Keratinocyte (primary cell): ENCODE data around the gene TMOD4. TPM values are rescaled to one million over a fixed set of nuclear protein-coding genes. Genes with fewer than 3 reads are reported as not detected.

ENCODE experiments used
- DNase-seq: peaks from one replicate; pipeline ENCODE4 v3.0.0-alpha.2; 2011; ENCODE audit warnings: low read depth, missing footprints, low spot score
- FAIRE-seq: peaks from 2 replicates; lab custom pipeline; 2011; peaks lifted over from hg19 to GRCh38; lab: Jason Lieb, UNC
- H2AFZ ChIP-seq: 2 replicates; pipeline ENCODE4 v1.6.0; 2012; ENCODE audit warnings: low read length, control low read depth, inconsistent platforms; ENCODE audit not compliant: control insufficient read depth
- H3K27ac ChIP-seq: 2 replicates; pipeline ENCODE4 v1.5.1; 2011; ENCODE audit warnings: low read length; ENCODE audit not compliant: control insufficient read depth, insufficient read depth
- H3K27me3 ChIP-seq: 3 replicates; pipeline ENCODE4 v1.6.0; 2011; ENCODE audit warnings: low read length; ENCODE audit not compliant: control insufficient read depth, insufficient read depth; ENCODE audit errors: extremely low read depth
- H3K36me3 ChIP-seq, 2 experiments: 2 replicates in 1 of 2; 3 replicates in 1 of 2; pipeline ENCODE4 v1.5.1; 2011; ENCODE audit warnings: low read length in 2 of 2, mild to moderate bottlenecking in 1 of 2; ENCODE audit not compliant: control insufficient read depth in 2 of 2, insufficient read depth in 2 of 2; ENCODE audit errors: extremely low read depth in 1 of 2
- H3K4me1 ChIP-seq: 3 replicates; pipeline ENCODE4 v1.5.1; 2011; ENCODE audit warnings: low read length; ENCODE audit not compliant: control insufficient read depth, insufficient read depth; ENCODE audit errors: extremely low read depth
- H3K4me2 ChIP-seq: 3 replicates; pipeline ENCODE4 v1.6.0; 2011; ENCODE audit warnings: low read depth, low read length; ENCODE audit not compliant: control insufficient read depth, insufficient read depth; ENCODE audit errors: extremely low read depth
- H3K4me3 ChIP-seq, 3 experiments: fragments of 200-600 bp in 1 of 3; sonication (generic) in 1 of 3; 2 replicates in 2 of 3; 3 replicates in 1 of 3; pipeline ENCODE4 v1.5.1; 2011 to 2016; ENCODE audit warnings: low read length in 3 of 3, mild to moderate bottlenecking in 3 of 3, control low read depth in 2 of 3, inconsistent platforms in 1 of 3, low read depth in 1 of 3, mixed read lengths in 1 of 3, mixed run types in 1 of 3, moderate library complexity in 1 of 3; ENCODE audit not compliant: control insufficient read depth in 2 of 3, insufficient read depth in 2 of 3; ENCODE audit errors: extremely low read depth in 1 of 3
- H3K79me2 ChIP-seq: 2 replicates; pipeline ENCODE4 v1.6.0; 2012; ENCODE audit warnings: low read length; ENCODE audit not compliant: control insufficient read depth, insufficient read depth
- H3K9ac ChIP-seq: 3 replicates; pipeline ENCODE4 v1.6.0; 2011; ENCODE audit warnings: low read length; ENCODE audit not compliant: control insufficient read depth, insufficient read depth; ENCODE audit errors: extremely low read depth
- H3K9me1 ChIP-seq: 3 replicates; pipeline ENCODE4 v1.6.0; 2011; ENCODE audit warnings: low read length; ENCODE audit not compliant: control insufficient read depth, insufficient read depth; ENCODE audit errors: extremely low read depth
- H3K9me3 ChIP-seq: 2 replicates; pipeline ENCODE4 v1.5.1; 2012; ENCODE audit warnings: low read depth, low read length; ENCODE audit not compliant: control insufficient read depth
- H4K20me1 ChIP-seq: 3 replicates; pipeline ENCODE4 v1.6.0; 2011; ENCODE audit warnings: low read length; ENCODE audit not compliant: control insufficient read depth, insufficient read depth; ENCODE audit errors: extremely low read depth
- CTCF ChIP-seq, 3 experiments: IDR thresholded peaks in 1 of 3; conservative IDR thresholded peaks in 1 of 3; optimal IDR thresholded peaks in 1 of 3; 2 replicates in 2 of 3; 3 replicates in 1 of 3; pipeline versions ENCODE3 to v1.5.1; 2011; ENCODE audit warnings: low read length in 3 of 3, mild to moderate bottlenecking in 3 of 3, moderate library complexity in 2 of 3, control low read depth in 1 of 3, inconsistent platforms in 1 of 3; ENCODE audit not compliant: insufficient read depth in 2 of 3; ENCODE audit errors: extremely low read depth in 1 of 3
- EZH2 ChIP-seq: IDR thresholded peaks from one replicate; pipeline ENCODE4 v1.6.1; 2012; ENCODE audit warnings: inconsistent platforms, mild to moderate bottlenecking, low read length, moderate library complexity
- dilution Hi-C: fragments of 300-500 bp; cut with MboI; formaldehyde crosslinking; loops from one replicate; pipeline ENCODE4 v1.7.0; 2020; ENCODE audit warnings: low sequenced_read_pairs; ENCODE audit not compliant: extremely low pct_ligation_motif_present
- polyA plus RNA-seq, 5 experiments: library from polyadenylated mRNA; depleted of rRNA in 3 of 5; stranded (reverse) in 3 of 5; stranded (forward) in 1 of 5; unstranded in 1 of 5; fragments of >200 nt; gene quantifications; 1 replicate in 1 of 5; 2 replicates in 3 of 5; 3 replicates in 1 of 5; pipeline versions ENCODE4 v1.2.1 to v1.2.3, GENCODE V29; 2011 to 2012; ENCODE audit warnings: missing spikeins in 2 of 5, low read depth in 1 of 5, low replicate concordance in 1 of 5

TMOD4 gene
- polyA plus RNA-seq, 1 donor (not counting 4 experiments of a cell fraction or from before 2014, with no cell fraction given): 0.34 TPM

GRCh38 chr1:151143057-151143435 is 32.7 kb downstream of the TMOD4 start:
- dilution Hi-C loops: no loop called here
- H3K4me2 ChIP-seq: no peak overlapping the region
- H3K4me3 ChIP-seq: no peak overlapping the region
- no peak for FAIRE-seq
- TF ChIP-seq CTCF (optimal IDR thresholded peaks at IDR 0.05 in 1 of 3, IDR thresholded peaks at IDR 0.05 in 1 of 3, conservative IDR thresholded peaks at IDR 0.05 in 1 of 3; ENCODE audit: extremely low read depth in 1 of 3, insufficient read depth in 2 of 3, low read length in 3 of 3): no peak
- no peak for TF ChIP-seq EZH2
- no peaks in the 10 kb centered on the region for H3K79me2 ChIP-seq
- no peaks in the 10 kb centered on the region for H3K36me3 ChIP-seq
- H3K4me1 ChIP-seq: peaks cover 15% of the 10 kb centered on the region
- H3K9me1 ChIP-seq: no peaks in the 10 kb centered on the region
- no peak for DNase-seq
- no peak overlapping the region for H3K9ac ChIP-seq
- no peaks in the 10 kb centered on the region for H4K20me1 ChIP-seq
- no peak overlapping the region for H2AFZ ChIP-seq
- H3K9me3 ChIP-seq: no peaks in the 10 kb centered on the region
- no peak overlapping the region for H3K27ac ChIP-seq
- peaks cover 15% of the 10 kb centered on the region for H3K27me3 ChIP-seq

GRCh38 chr1:151142411-151143056 is 33.2 kb downstream of the TMOD4 start:
- dilution Hi-C loops: no loop called here
- H3K4me2 ChIP-seq: no peak overlapping the region
- H3K4me1 ChIP-seq: peaks cover 14% of the 10 kb centered on the region
- H3K9me1 ChIP-seq: no peaks in the 10 kb centered on the region
- H3K79me2 ChIP-seq: no peaks in the 10 kb centered on the region
- H3K27ac ChIP-seq: no peak overlapping the region
- no peak overlapping the region for H2AFZ ChIP-seq
- no peak overlapping the region for H3K4me3 ChIP-seq
- no peaks in the 10 kb centered on the region for H3K9me3 ChIP-seq
- TF ChIP-seq EZH2: no peak
- no peak for TF ChIP-seq CTCF (optimal IDR thresholded peaks at IDR 0.05 in 1 of 3, IDR thresholded peaks at IDR 0.05 in 1 of 3, conservative IDR thresholded peaks at IDR 0.05 in 1 of 3; ENCODE audit: extremely low read depth in 1 of 3, insufficient read depth in 2 of 3, low read length in 3 of 3)
- no peaks in the 10 kb centered on the region for H3K36me3 ChIP-seq
- FAIRE-seq (no peak), DNase-seq (no peak)
- H3K9ac ChIP-seq: no peak overlapping the region
- no peaks in the 10 kb centered on the region for H4K20me1 ChIP-seq
- H3K27me3 ChIP-seq: peaks cover 15% of the 10 kb centered on the region
